ENCODE results near the gene CHST15.

- no peak for TF ChIP-seq CTCF (IDR thresholded peaks at IDR 0.05)
- no peak for TF ChIP-seq POLR2A (IDR thresholded peaks at IDR 0.05)
These were observed 1.6 kb downstream of the CHST15 start for GRCh38 chr10:124091646-124092249.
